Peyer's patch (tissue), 4 donors: Measurements from ENCODE around the gene NWD2. TPM values are rescaled to one million over a fixed set of nuclear protein-coding genes. Genes with fewer than 3 reads are reported as not detected.

Experiments
- DNase-seq, 3 donors: peaks; one replicate each; pipeline ENCODE4 v3.0.0-alpha.2; 2017 to 2019
- H3K27ac ChIP-seq, 4 donors: fragments of 200-600 bp; sonication (generic); one replicate each; pipeline ENCODE4 v1.5.1; 2016 to 2019
- H3K27me3 ChIP-seq, 2 donors: fragments of 200-600 bp; sonication (generic); one replicate each; pipeline ENCODE4 v1.5.1; 2019
- H3K36me3 ChIP-seq, 3 donors: fragments of 200-600 bp; sonication (generic); one replicate each; pipeline ENCODE4 v1.5.1; 2016 to 2019
- H3K4me1 ChIP-seq, 4 donors: fragments of 200-600 bp; sonication (generic); one replicate each; pipeline ENCODE4 v1.5.1; 2016 to 2019
- H3K4me3 ChIP-seq, 4 donors: fragments of 200-600 bp; sonication (generic); 1 replicate in 3 of 4; 2 replicates in 1 of 4; pipeline ENCODE4 v1.5.1; 2016 to 2019; ENCODE audit warnings: mild to moderate bottlenecking in 1 of 4
- H3K9me3 ChIP-seq, 4 donors: fragments of 200-600 bp; sonication (generic); one replicate each; pipeline ENCODE4 v1.5.1; 2016 to 2019; ENCODE audit warnings: mild to moderate bottlenecking in 1 of 4
- CTCF ChIP-seq, 6 experiments: fragments of 450-650 bp in 4 of 6; fragments of 200-600 bp in 2 of 6; sonication (generic) in 1 of 6; IDR thresholded peaks; one replicate each; pipeline ENCODE4 v1.5.1; 2017 to 2019; ENCODE audit warnings: antibody characterized with exemption in 6 of 6, mild to moderate bottlenecking in 3 of 6, moderate library complexity in 1 of 6
- POLR2A ChIP-seq, 2 donors: fragments of 450-650 bp; IDR thresholded peaks; one replicate each; pipeline ENCODE4 v1.5.1; 2017; ENCODE audit warnings: antibody characterized with exemption in 2 of 2, mild to moderate bottlenecking in 2 of 2, moderate library complexity in 2 of 2
- total RNA-seq, 4 donors: library from RNA; depleted of rRNA; stranded (reverse); fragments of >200 nt; gene quantifications; one replicate each; pipeline ENCODE4 v1.1.0, GENCODE V29; 2016

NWD2 gene
- total RNA-seq, 4 donors from 2014 or later = not detected

- no peaks in the 10 kb centered on the region for H3K9me3 ChIP-seq
- H3K36me3 ChIP-seq = no peaks in the 10 kb centered on the region
- H3K4me3 ChIP-seq = no peak overlapping the region
- TF ChIP-seq POLR2A (IDR thresholded peaks at IDR 0.05) (no peak), CTCF (IDR thresholded peaks at IDR 0.05) (no peak)
- H3K4me1 ChIP-seq = peaks cover 0 to 9% (median 3%) of the 10 kb centered on the region in 4 donors
- no peak overlapping the region for H3K27ac ChIP-seq
- no peaks in the 10 kb centered on the region for H3K27me3 ChIP-seq
- no peak for DNase-seq
Measured at GRCh38 chr4:37427193-37427592, 182.7 kb downstream of the NWD2 start.

GRCh38 chr4:37429906-37430305 is 185.4 kb downstream of the NWD2 start:
- Histone ChIP-seq H3K36me3 (no peaks in the 10 kb centered on the region), H3K4me3 (no peak overlapping the region), H3K9me3 (no peaks in the 10 kb centered on the region), H3K27ac (peak overlapping the region in 2 of 4 donors; percentile 69 to 80), H3K4me1 (peaks cover 0 to 9% (median 3%) of the 10 kb centered on the region in 4 donors), H3K27me3 (no peaks in the 10 kb centered on the region)
- TF ChIP-seq POLR2A (IDR thresholded peaks at IDR 0.05) = no peak
- TF ChIP-seq CTCF (IDR thresholded peaks at IDR 0.05) = no peak
- no peak for DNase-seq

- H3K4me3 ChIP-seq = no peak overlapping the region
Measured at GRCh38 chr4:37430718-37431416, 186.3 kb downstream of the NWD2 start.

GRCh38 chr4:37431417-37431743 is 186.8 kb downstream of the NWD2 start:
- no peak for TF ChIP-seq CTCF (IDR thresholded peaks at IDR 0.05)
- TF ChIP-seq POLR2A (IDR thresholded peaks at IDR 0.05) = no peak
- Histone ChIP-seq H3K9me3 (no peaks in the 10 kb centered on the region), H3K27me3 (no peaks in the 10 kb centered on the region), H3K4me1 (peaks cover 0 to 9% (median 3%) of the 10 kb centered on the region in 4 donors), H3K36me3 (no peaks in the 10 kb centered on the region), H3K27ac (peak overlapping the region in 3 of 4 donors; percentile 45 to 80 (median 69)), H3K4me3 (no peak overlapping the region)
- no peak for DNase-seq

More at GRCh38 chr4:37430718-37431416, 186.3 kb downstream of the NWD2 start:
- H3K4me1 ChIP-seq = peaks cover 0 to 9% (median 3%) of the 10 kb centered on the region in 4 donors
- H3K36me3 ChIP-seq = no peaks in the 10 kb centered on the region
- TF ChIP-seq CTCF (IDR thresholded peaks at IDR 0.05) (no peak), POLR2A (IDR thresholded peaks at IDR 0.05) (no peak)
- H3K27me3 ChIP-seq = no peaks in the 10 kb centered on the region
- H3K27ac ChIP-seq = peak overlapping the region in 3 of 4 donors; percentile 45 to 80 (median 69)
- DNase-seq = no peak
- H3K9me3 ChIP-seq = no peaks in the 10 kb centered on the region

GRCh38 chr4:37434469-37434868 is 189.9 kb downstream of the NWD2 start:
- peak in 2 of 6 experiments; percentile 26 to 33 for TF ChIP-seq CTCF (IDR thresholded peaks at IDR 0.05)
- TF ChIP-seq POLR2A (IDR thresholded peaks at IDR 0.05) = no peak
- peaks cover 0 to 9% (median 3%) of the 10 kb centered on the region in 4 donors for H3K4me1 ChIP-seq

More at GRCh38 chr4:37434469-37434868, 189.9 kb downstream of the NWD2 start:
- no peaks in the 10 kb centered on the region for H3K9me3 ChIP-seq
- H3K27ac ChIP-seq = no peak overlapping the region
- no peaks in the 10 kb centered on the region for H3K27me3 ChIP-seq
- H3K4me3 ChIP-seq = no peak overlapping the region
- no peak for DNase-seq
- H3K36me3 ChIP-seq = no peaks in the 10 kb centered on the region
